ENCODE data around the gene USPL1. TPM values are rescaled to one million over a fixed set of nuclear protein-coding genes. Genes with fewer than 3 reads are reported as not detected.

The USPL1 gene
- polyA plus RNA-seq, 2 of the 4 experiments (the other 2 are of a cell fraction): 7.6 to 22.7 TPM

GRCh38 chr13:30600496-30600895 is 17.2 kb upstream of the USPL1 start:
- 97% methylated on average over 3 of the region's 3 CpGs for WGBS (ENCODE audit: missing lambda C conversion rate)
- TF ChIP-seq, protein P1, sequence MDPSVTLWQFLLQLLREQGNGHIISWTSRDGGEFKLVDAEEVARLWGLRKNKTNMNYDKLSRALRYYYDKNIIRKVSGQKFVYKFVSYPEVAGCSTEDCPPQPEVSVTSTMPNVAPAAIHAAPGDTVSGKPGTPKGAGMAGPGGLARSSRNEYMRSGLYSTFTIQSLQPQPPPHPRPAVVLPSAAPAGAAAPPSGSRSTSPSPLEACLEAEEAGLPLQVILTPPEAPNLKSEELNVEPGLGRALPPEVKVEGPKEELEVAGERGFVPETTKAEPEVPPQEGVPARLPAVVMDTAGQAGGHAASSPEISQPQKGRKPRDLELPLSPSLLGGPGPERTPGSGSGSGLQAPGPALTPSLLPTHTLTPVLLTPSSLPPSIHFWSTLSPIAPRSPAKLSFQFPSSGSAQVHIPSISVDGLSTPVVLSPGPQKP (IDR thresholded peaks at IDR 0.05; ENCODE audit: low read depth, low read length): no peak
- TF ChIP-seq RFX5 (IDR thresholded peaks at IDR 0.05) (no peak), SREBF2 (IDR thresholded peaks at IDR 0.05) (no peak), NR3C1 (IDR thresholded peaks at IDR 0.05) (no peak), SMC3 (IDR thresholded peaks at IDR 0.05) (no peak), ZNF302 (CRISPR knock-in tag; IDR thresholded peaks at IDR 0.05) (no peak), BHLHE40 (IDR thresholded peaks at IDR 0.05; ENCODE audit: low read depth, low read length) (no peak), EHF (CRISPR knock-in tag; IDR thresholded peaks at IDR 0.05) (no peak), HOXB5 (CRISPR knock-in tag; IDR thresholded peaks at IDR 0.05) (no peak), CBX2 (IDR thresholded peaks at IDR 0.05; ENCODE audit: borderline replicate concordance, low read depth) (no peak), MAFK (IDR thresholded peaks at IDR 0.05; ENCODE audit: partially characterized antibody) (no peak), ATOH8 (CRISPR knock-in tag; IDR thresholded peaks at IDR 0.05; ENCODE audit: low read depth) (no peak)
- TF ChIP-seq, protein P2, sequence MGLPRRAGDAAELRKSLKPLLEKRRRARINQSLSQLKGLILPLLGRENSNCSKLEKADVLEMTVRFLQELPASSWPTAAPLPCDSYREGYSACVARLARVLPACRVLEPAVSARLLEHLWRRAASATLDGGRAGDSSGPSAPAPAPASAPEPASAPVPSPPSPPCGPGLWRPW (IDR thresholded peaks at IDR 0.05): no peak
- TF ChIP-seq, protein P3, sequence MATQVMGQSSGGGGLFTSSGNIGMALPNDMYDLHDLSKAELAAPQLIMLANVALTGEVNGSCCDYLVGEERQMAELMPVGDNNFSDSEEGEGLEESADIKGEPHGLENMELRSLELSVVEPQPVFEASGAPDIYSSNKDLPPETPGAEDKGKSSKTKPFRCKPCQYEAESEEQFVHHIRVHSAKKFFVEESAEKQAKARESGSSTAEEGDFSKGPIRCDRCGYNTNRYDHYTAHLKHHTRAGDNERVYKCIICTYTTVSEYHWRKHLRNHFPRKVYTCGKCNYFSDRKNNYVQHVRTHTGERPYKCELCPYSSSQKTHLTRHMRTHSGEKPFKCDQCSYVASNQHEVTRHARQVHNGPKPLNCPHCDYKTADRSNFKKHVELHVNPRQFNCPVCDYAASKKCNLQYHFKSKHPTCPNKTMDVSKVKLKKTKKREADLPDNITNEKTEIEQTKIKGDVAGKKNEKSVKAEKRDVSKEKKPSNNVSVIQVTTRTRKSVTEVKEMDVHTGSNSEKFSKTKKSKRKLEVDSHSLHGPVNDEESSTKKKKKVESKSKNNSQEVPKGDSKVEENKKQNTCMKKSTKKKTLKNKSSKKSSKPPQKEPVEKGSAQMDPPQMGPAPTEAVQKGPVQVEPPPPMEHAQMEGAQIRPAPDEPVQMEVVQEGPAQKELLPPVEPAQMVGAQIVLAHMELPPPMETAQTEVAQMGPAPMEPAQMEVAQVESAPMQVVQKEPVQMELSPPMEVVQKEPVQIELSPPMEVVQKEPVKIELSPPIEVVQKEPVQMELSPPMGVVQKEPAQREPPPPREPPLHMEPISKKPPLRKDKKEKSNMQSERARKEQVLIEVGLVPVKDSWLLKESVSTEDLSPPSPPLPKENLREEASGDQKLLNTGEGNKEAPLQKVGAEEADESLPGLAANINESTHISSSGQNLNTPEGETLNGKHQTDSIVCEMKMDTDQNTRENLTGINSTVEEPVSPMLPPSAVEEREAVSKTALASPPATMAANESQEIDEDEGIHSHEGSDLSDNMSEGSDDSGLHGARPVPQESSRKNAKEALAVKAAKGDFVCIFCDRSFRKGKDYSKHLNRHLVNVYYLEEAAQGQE (IDR thresholded peaks at IDR 0.05): no peak
- ChIA-PET POLR2A (no interaction called here), CTCF (no interaction called here)
- H3K4me2 ChIP-seq: no peak overlapping the region
- no peaks in the 10 kb centered on the region for H3K9me3 ChIP-seq
- no peak for FAIRE-seq
- DNase-seq (ENCODE audit: low read depth in 1 of 2, low spot score in 1 of 2): no peak
- H3K27ac ChIP-seq: no peak overlapping the region
- ATAC-seq: no peak
- H3K4me1 ChIP-seq: no peaks in the 10 kb centered on the region
- no peak overlapping the region for H3K4me3 ChIP-seq

DNA sequence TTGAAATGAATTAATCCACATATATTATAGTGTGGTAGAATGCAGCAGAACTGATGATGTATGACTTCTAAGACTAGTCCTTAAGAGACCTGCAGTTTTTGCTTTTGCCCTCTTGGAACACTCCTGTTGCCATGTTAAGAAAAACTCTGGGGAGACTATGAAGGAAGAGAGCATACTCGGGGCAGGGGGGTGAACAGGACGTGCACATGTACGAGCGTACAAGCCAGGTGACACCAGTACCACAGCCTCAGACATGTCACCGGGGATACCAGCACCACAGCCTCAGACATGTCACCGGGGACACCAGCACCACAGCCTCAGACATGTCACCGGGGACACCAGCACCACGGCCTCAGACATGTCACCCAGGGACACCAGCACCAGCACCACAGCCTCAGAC is 15.9 kb upstream of the USPL1 start:
- DNase-seq (ENCODE audit: low read depth in 1 of 2, low spot score in 1 of 2): no peak
- Histone ChIP-seq H3K4me3 (no peak overlapping the region), H3K4me1 (no peaks in the 10 kb centered on the region), H3K9me3 (no peaks in the 10 kb centered on the region), H3K27ac (no peak overlapping the region), H3K4me2 (no peak overlapping the region)
- POLR2A ChIA-PET: no interaction called here
- 77% methylated on average over 4 of the region's 8 CpGs for WGBS (ENCODE audit: missing lambda C conversion rate)
- CTCF ChIA-PET: interaction anchor here (0.9 kb wide), 1 partner anchor 15 kb away, joined by 3 read pairs; no protein-coding TSS in a partner anchor
- no peak for ATAC-seq
- FAIRE-seq: no peak
- TF ChIP-seq, protein P1 (IDR thresholded peaks at IDR 0.05; ENCODE audit: low read depth, low read length): no peak
- no peak for TF ChIP-seq EHMT2 (IDR thresholded peaks at IDR 0.05; ENCODE audit: low read depth)
- TF ChIP-seq PHF8 (IDR thresholded peaks at IDR 0.05; ENCODE audit: borderline replicate concordance, low read depth): no peak
- TF ChIP-seq, protein P4, sequence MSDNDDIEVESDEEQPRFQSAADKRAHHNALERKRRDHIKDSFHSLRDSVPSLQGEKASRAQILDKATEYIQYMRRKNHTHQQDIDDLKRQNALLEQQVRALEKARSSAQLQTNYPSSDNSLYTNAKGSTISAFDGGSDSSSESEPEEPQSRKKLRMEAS (IDR thresholded peaks at IDR 0.05): no peak
- TF ChIP-seq, protein P5, sequence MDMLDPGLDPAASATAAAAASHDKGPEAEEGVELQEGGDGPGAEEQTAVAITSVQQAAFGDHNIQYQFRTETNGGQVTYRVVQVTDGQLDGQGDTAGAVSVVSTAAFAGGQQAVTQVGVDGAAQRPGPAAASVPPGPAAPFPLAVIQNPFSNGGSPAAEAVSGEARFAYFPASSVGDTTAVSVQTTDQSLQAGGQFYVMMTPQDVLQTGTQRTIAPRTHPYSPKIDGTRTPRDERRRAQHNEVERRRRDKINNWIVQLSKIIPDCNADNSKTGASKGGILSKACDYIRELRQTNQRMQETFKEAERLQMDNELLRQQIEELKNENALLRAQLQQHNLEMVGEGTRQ (IDR thresholded peaks at IDR 0.05): no peak
- TF ChIP-seq CHD2 (IDR thresholded peaks at IDR 0.05; ENCODE audit: low read length, partially characterized antibody): no peak
- TF ChIP-seq KDM5A (IDR thresholded peaks at IDR 0.05): no peak
- no peak for TF ChIP-seq TFCP2L1 (CRISPR knock-in tag; IDR thresholded peaks at IDR 0.05)
- no peak for TF ChIP-seq RFX5 (IDR thresholded peaks at IDR 0.05)
- no peak for TF ChIP-seq MAFK (IDR thresholded peaks at IDR 0.05; ENCODE audit: partially characterized antibody)
- no peak for TF ChIP-seq CTCF (IDR thresholded peaks at IDR 0.05)
- no peak for TF ChIP-seq CBX2 (IDR thresholded peaks at IDR 0.05; ENCODE audit: borderline replicate concordance, low read depth)
- TF ChIP-seq ZNF302 (CRISPR knock-in tag; IDR thresholded peaks at IDR 0.05): no peak
- no peak for TF ChIP-seq POLR2A (IDR thresholded peaks at IDR 0.05; ENCODE audit: low read length)
- no peak for TF ChIP-seq HDAC2 (IDR thresholded peaks at IDR 0.05)
- no peak for TF ChIP-seq MAZ (IDR thresholded peaks at IDR 0.05; ENCODE audit: borderline replicate concordance, low read depth, low read length)
- TF ChIP-seq CBX8 (IDR thresholded peaks at IDR 0.05): no peak
- no peak for TF ChIP-seq SMC3 (IDR thresholded peaks at IDR 0.05)
- no peak for TF ChIP-seq GATA3 (IDR thresholded peaks at IDR 0.05; ENCODE audit: borderline replicate concordance)

All from A549 (cell line).